ENCODE measurements around the gene TRIM45.

DNA sequence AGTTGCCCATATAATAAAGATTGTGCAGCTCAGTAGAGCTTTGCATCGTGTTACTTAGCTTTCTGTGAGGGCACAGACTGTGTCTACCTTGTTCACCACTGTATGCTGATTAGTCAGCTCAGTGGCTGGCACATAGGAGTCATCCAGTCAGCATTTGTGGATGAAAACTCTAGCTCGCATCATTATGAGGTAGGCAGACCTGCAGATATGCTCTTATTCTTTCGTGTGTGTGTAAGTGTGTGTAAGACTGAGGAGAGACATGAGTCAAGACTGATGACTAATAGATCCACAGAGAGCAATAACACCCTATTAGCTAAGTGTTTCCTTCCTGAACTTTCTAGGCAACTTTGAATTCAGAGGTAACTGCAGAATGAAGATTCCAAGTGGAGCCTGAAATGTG is 44.3 kb downstream of the TRIM45 start:
- TF ChIP-seq, protein P1, sequence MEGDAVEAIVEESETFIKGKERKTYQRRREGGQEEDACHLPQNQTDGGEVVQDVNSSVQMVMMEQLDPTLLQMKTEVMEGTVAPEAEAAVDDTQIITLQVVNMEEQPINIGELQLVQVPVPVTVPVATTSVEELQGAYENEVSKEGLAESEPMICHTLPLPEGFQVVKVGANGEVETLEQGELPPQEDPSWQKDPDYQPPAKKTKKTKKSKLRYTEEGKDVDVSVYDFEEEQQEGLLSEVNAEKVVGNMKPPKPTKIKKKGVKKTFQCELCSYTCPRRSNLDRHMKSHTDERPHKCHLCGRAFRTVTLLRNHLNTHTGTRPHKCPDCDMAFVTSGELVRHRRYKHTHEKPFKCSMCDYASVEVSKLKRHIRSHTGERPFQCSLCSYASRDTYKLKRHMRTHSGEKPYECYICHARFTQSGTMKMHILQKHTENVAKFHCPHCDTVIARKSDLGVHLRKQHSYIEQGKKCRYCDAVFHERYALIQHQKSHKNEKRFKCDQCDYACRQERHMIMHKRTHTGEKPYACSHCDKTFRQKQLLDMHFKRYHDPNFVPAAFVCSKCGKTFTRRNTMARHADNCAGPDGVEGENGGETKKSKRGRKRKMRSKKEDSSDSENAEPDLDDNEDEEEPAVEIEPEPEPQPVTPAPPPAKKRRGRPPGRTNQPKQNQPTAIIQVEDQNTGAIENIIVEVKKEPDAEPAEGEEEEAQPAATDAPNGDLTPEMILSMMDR (IDR thresholded peaks at IDR 0.05; ENCODE audit: insufficient read depth, low read length) = no peak
- TF ChIP-seq POLR2AphosphoS5 (IDR thresholded peaks at IDR 0.05; ENCODE audit: low read depth) (no peak), REST (IDR thresholded peaks at IDR 0.05; ENCODE audit: insufficient replicate concordance, low read depth) (no peak), SPI1 (IDR thresholded peaks at IDR 0.05; ENCODE audit: borderline replicate concordance, low read depth) (no peak)

All from HL-60 (cell line).